OCI-LY3 (cell line): ENCODE results near the gene DPP10.

Source experiments
- H2AFZ ChIP-seq: fragments of 200-600, 300-600 bp; shearing (Covaris generic); 2 replicates; pipeline ENCODE4 v1.6.0; 2014; ENCODE audit warnings: antibody characterized with exemption, low read depth, low read length
- H3K27ac ChIP-seq: fragments of 200-600, 300-600 bp; sonication (generic); 2 replicates; pipeline ENCODE4 v1.5.1; 2014; ENCODE audit warnings: mild to moderate bottlenecking, low read length, moderate library complexity, mixed read lengths
- H3K27me3 ChIP-seq: fragments of 200-600, 300-600 bp; sonication (generic); 2 replicates; pipeline ENCODE4 v1.6.1; 2014; ENCODE audit warnings: low read depth, low read length, mixed read lengths
- H3K36me3 ChIP-seq: fragments of 200-600, 300-600 bp; sonication (generic); replicated peaks from 2 replicates; pipeline ENCODE3; 2014; ENCODE audit warnings: low read depth, low read length, mixed read lengths
- H3K4me1 ChIP-seq: fragments of 300-600, 200-600 bp; sonication (generic); 2 replicates; pipeline ENCODE4 v1.6.1; 2014; ENCODE audit warnings: low read length, mixed read lengths
- H3K4me2 ChIP-seq: fragments of 200-600, 300-600 bp; sonication (generic); 2 replicates; pipeline ENCODE4 v1.6.1; 2014; ENCODE audit warnings: low read length, mixed read lengths
- H3K4me3 ChIP-seq: fragments of 300-600, 200-600 bp; sonication (generic); 2 replicates; pipeline ENCODE4 v1.5.1; 2014; ENCODE audit warnings: antibody characterized with exemption, mild to moderate bottlenecking, low read length, moderate library complexity
- H3K79me2 ChIP-seq: fragments of 300-600, 200-600 bp; shearing (Covaris generic); 2 replicates; pipeline ENCODE4 v1.6.1; 2014; ENCODE audit warnings: mild to moderate bottlenecking, low read length, mixed read lengths
- H3K9ac ChIP-seq: fragments of 300-600, 200-600 bp; shearing (Covaris generic); 2 replicates; pipeline ENCODE4 v1.6.0; 2014; ENCODE audit warnings: mild to moderate bottlenecking, low read length, moderate library complexity
- H3K9me3 ChIP-seq: fragments of 200-600, 300-600 bp; shearing (Covaris generic); 2 replicates; pipeline ENCODE4 v1.6.1; 2014; ENCODE audit warnings: low read length, mixed read lengths; ENCODE audit not compliant: insufficient read depth
- H4K20me1 ChIP-seq: fragments of 200-600, 300-600 bp; sonication (generic); 2 replicates; pipeline ENCODE4 v1.6.1; 2016; ENCODE audit warnings: low read length, mixed read lengths; ENCODE audit not compliant: insufficient read depth
- EZH2phosphoT487 ChIP-seq: fragments of 200-600 bp; shearing (Covaris generic); IDR thresholded peaks from 2 replicates; pipeline ENCODE4 v1.6.1; 2018; ENCODE audit warnings: antibody characterized with exemption, mixed run types, low read depth
- TF ChIP-seq, protein P1 (sequence below): fragments of 200-600, 300-600 bp; sonication (generic); IDR thresholded peaks from 2 replicates; pipeline ENCODE4 v1.5.1; 2014; ENCODE audit warnings: antibody characterized with exemption, low read length, low read depth

DPP10 gene

DNA sequence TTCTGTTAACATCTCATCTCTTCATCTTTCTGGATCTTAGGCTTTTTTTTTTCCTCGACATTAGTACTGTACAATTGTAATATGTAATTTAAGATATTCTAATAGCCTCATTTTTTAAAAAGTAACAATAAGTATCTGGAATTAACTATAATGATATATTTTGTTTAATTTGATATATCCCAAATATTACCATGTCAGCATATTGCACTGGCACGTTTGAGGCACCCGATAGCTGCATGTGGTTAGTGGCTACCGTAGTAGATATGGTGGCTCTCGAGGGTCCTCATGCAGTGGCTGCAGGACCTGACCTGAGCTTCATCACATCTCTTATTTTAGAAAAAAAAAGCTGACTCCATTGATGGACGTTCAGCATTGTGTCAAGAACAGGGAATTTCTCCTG, 371.9 kb downstream of the DPP10 start:
- no peak overlapping the region for H3K9ac ChIP-seq
- H3K27ac ChIP-seq = no peak overlapping the region
- H4K20me1 ChIP-seq = no peaks in the 10 kb centered on the region
- no peaks in the 10 kb centered on the region for H3K79me2 ChIP-seq
- H3K36me3 ChIP-seq = no peaks in the 10 kb centered on the region
- H3K27me3 ChIP-seq = no peaks in the 10 kb centered on the region
- H2AFZ ChIP-seq = no peak overlapping the region
- no peaks in the 10 kb centered on the region for H3K9me3 ChIP-seq
- no peaks in the 10 kb centered on the region for H3K4me1 ChIP-seq
- no peak overlapping the region for H3K4me3 ChIP-seq
- no peak for TF ChIP-seq EZH2phosphoT487
- TF ChIP-seq, protein P1, sequence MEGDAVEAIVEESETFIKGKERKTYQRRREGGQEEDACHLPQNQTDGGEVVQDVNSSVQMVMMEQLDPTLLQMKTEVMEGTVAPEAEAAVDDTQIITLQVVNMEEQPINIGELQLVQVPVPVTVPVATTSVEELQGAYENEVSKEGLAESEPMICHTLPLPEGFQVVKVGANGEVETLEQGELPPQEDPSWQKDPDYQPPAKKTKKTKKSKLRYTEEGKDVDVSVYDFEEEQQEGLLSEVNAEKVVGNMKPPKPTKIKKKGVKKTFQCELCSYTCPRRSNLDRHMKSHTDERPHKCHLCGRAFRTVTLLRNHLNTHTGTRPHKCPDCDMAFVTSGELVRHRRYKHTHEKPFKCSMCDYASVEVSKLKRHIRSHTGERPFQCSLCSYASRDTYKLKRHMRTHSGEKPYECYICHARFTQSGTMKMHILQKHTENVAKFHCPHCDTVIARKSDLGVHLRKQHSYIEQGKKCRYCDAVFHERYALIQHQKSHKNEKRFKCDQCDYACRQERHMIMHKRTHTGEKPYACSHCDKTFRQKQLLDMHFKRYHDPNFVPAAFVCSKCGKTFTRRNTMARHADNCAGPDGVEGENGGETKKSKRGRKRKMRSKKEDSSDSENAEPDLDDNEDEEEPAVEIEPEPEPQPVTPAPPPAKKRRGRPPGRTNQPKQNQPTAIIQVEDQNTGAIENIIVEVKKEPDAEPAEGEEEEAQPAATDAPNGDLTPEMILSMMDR = no peak
- H3K4me2 ChIP-seq = no peak overlapping the region

DNA sequence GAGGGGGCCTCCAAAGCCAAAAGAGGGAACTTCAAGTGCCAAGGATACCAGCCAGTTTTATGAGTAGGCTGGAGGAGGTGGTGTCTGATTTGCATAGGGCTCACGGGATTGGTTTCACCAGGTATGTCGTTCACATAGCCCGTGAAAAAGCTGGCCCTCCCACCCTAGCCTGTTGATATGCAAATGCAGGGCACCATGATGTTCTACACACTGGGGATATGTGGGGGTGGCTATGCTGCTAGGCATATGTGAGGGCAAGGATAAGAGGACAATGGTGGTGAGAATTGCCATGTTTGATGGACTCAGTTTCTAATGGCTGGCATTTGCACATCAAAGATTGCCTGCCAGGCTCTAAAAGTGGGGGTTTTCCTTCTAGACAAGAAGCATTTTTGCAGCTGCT, 378.6 kb downstream of the DPP10 start:
- H3K79me2 ChIP-seq = no peaks in the 10 kb centered on the region
- TF ChIP-seq, protein P1 = no peak
- no peak for TF ChIP-seq EZH2phosphoT487
- H3K9me3 ChIP-seq = no peaks in the 10 kb centered on the region
- no peaks in the 10 kb centered on the region for H3K27me3 ChIP-seq
- no peaks in the 10 kb centered on the region for H3K36me3 ChIP-seq
- no peak overlapping the region for H2AFZ ChIP-seq
- H3K4me3 ChIP-seq = no peak overlapping the region
- H4K20me1 ChIP-seq = no peaks in the 10 kb centered on the region
- H3K4me2 ChIP-seq = no peak overlapping the region
- no peaks in the 10 kb centered on the region for H3K4me1 ChIP-seq
- H3K9ac ChIP-seq = no peak overlapping the region
- no peak overlapping the region for H3K27ac ChIP-seq

DNA sequence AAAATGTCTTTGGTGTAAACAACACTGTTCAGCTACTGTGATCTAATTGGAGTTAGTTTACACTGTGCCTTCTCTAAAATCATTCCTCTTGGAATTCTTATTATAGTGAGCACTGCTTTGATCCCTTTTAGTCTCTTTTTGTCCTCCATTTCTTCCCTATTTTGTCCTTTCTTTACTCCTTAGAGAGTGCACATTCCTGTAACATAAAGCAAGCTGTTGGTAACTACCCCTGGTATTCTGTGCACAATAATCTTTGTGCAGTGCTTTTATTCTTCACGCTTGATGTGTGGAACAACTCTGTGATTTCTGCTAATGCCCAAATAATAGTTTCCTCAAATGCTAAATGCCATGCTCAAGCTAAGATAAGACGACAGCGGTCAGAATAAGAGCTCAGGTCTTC, 401.5 kb downstream of the DPP10 start:
- no peak overlapping the region for H3K27ac ChIP-seq
- no peak for TF ChIP-seq EZH2phosphoT487
- TF ChIP-seq, protein P1 = no peak

DNA sequence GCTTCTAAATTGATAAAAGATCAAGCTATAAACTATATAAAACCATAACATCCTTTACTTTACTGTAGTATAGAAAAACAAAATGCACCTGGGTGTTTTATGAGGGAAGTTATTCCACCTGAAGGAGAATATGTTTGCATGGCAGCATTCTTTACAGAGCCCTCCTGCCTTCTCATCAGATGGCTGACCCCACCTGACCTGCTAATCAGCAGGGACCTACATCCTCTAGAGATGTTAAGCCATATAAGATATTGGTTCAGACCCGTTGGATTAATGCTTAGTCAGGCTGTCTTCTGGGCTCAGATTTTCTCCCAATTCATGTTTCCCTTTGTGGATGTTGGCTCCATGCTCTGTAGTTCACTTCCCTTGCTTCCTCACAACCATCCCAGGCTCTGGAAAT, 414.8 kb downstream of the DPP10 start:
- no peaks in the 10 kb centered on the region for H3K27me3 ChIP-seq
- H3K36me3 ChIP-seq = no peaks in the 10 kb centered on the region
- no peak overlapping the region for H3K4me2 ChIP-seq
- H2AFZ ChIP-seq = no peak overlapping the region
- no peak overlapping the region for H3K4me3 ChIP-seq
- no peaks in the 10 kb centered on the region for H3K79me2 ChIP-seq
- H3K4me1 ChIP-seq = no peaks in the 10 kb centered on the region
- H3K9ac ChIP-seq = no peak overlapping the region
- no peaks in the 10 kb centered on the region for H3K9me3 ChIP-seq
- no peaks in the 10 kb centered on the region for H4K20me1 ChIP-seq
- no peak overlapping the region for H3K27ac ChIP-seq
- TF ChIP-seq EZH2phosphoT487 = no peak
- TF ChIP-seq, protein P1 = no peak

More for the DNA sequence above, 401.5 kb downstream of the DPP10 start:
- Histone ChIP-seq H2AFZ (no peak overlapping the region), H3K9me3 (no peaks in the 10 kb centered on the region), H3K79me2 (no peaks in the 10 kb centered on the region), H3K9ac (no peak overlapping the region), H3K4me2 (no peak overlapping the region), H3K27me3 (no peaks in the 10 kb centered on the region), H3K36me3 (no peaks in the 10 kb centered on the region), H3K4me3 (no peak overlapping the region), H4K20me1 (no peaks in the 10 kb centered on the region), H3K4me1 (no peaks in the 10 kb centered on the region)
